ENCODE data around the gene TMEM117.

DNA sequence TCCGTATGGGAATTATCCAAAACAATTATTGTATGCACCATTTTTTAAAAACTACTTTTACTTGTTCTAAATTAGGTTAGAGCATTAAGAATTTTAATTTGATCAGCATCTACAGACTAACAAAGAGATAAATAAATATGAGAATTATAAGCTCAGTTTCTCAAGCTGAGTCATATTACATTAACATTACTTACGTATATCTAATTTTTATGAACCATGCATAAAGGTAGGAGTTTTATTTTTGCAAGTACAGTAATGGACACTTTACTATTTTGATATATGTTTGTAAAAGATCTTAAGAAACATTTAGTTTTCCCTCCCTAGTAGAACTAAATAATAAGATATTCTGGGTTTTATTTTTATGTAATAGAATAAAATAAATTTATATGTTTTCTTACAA, 410.1 kb downstream of the TMEM117 start:
- no peak for TF ChIP-seq CTCF (IDR thresholded peaks at IDR 0.05)
- no peak for TF ChIP-seq POLR2A (IDR thresholded peaks at IDR 0.05)
- no peak for TF ChIP-seq POLR2AphosphoS5 (IDR thresholded peaks at IDR 0.05; ENCODE audit: insufficient read depth in 1 of 2, low read depth in 1 of 2)
